GM12878 (cell line): ENCODE measurements around the gene CACNA2D1. TPM values are rescaled to one million over a fixed set of nuclear protein-coding genes. Genes with fewer than 3 reads are reported as not detected.

ENCODE experiments used
- ATAC-seq: fragments of 200-7000 bp; cut with Tn5 transposase; 3 replicates; pipeline ENCODE4 v1.9.1; 2020; ENCODE audit warnings: mild to moderate bottlenecking, moderate library complexity
- BruUV-seq: library from RNA; stranded (reverse); fragments of 400-500 nt; replicated peaks from 2 replicates; lab custom pipeline; 2021; lab: Mats Ljungman, UMichigan
- CTCF ChIA-PET: fragments of 300-600 bp; sonication (Branson Sonifier 250); formaldehyde crosslinking; extraction: SDS; loops from one replicate; lab custom pipeline; 2021; ENCODE audit warnings: inconsistent platforms; lab: Yijun Ruan, JAX
- POLR2A ChIA-PET: fragments of 350-600 bp; formaldehyde crosslinking; extraction: SDS; loops from one replicate; lab custom pipeline; 2021; ENCODE audit warnings: inconsistent platforms; lab: Charles Lee
- RAD21 ChIA-PET: fragments of 300-600 bp; sonication (Branson Sonifier 250); formaldehyde crosslinking; loops from one replicate; lab custom pipeline; 2023; ENCODE audit warnings: antibody characterized with exemption; ENCODE audit not compliant: unreplicated experiment; lab: Charles Lee
- SMC1A ChIA-PET: fragments of 300-600 bp; sonication (Branson Sonifier 250); formaldehyde crosslinking; loops from one replicate; lab custom pipeline; 2023; ENCODE audit not compliant: unreplicated experiment, uncharacterized antibody; lab: Charles Lee
- DNase-seq: peaks from one replicate; pipeline ENCODE4 v3.0.0-alpha.2; 2011; ENCODE audit warnings: low read depth, low spot score
- FAIRE-seq: peaks from 3 replicates; lab custom pipeline; 2011; peaks lifted over from hg19 to GRCh38; lab: Jason Lieb, UNC
- H2AFZ ChIP-seq: 2 replicates; pipeline ENCODE4 v1.6.0; 2011; ENCODE audit warnings: low read depth, low read length, control low read depth; ENCODE audit not compliant: control insufficient read depth
- H3K27ac ChIP-seq: 2 replicates; pipeline ENCODE4 v1.5.1; 2011; ENCODE audit warnings: control low read depth; ENCODE audit not compliant: control insufficient read depth, insufficient read depth
- H3K27me3 ChIP-seq, 2 experiments: replicated peaks in 1 of 2; 2 replicates each; pipeline versions ENCODE4 v1.6.0 to v1.6.1; 2011; ENCODE audit warnings: low read length in 1 of 2; ENCODE audit not compliant: control insufficient read depth in 2 of 2, insufficient read depth in 2 of 2
- H3K36me3 ChIP-seq, 2 experiments: 2 replicates each; pipeline ENCODE4 v1.5.1; 2011; ENCODE audit warnings: low read length in 1 of 2; ENCODE audit not compliant: control insufficient read depth in 2 of 2, insufficient read depth in 2 of 2
- H3K4me1 ChIP-seq: 2 replicates; pipeline ENCODE4 v1.6.1; 2011; ENCODE audit warnings: mild to moderate bottlenecking, low read length, moderate library complexity, mixed read lengths; ENCODE audit not compliant: control insufficient read depth, insufficient read depth
- H3K4me2 ChIP-seq: 2 replicates; pipeline ENCODE4 v1.6.0; 2011; ENCODE audit warnings: control low read depth; ENCODE audit not compliant: control insufficient read depth, insufficient read depth
- H3K4me3 ChIP-seq: fragments of 200-600 bp; sonication (generic); 2 replicates; pipeline ENCODE4 v1.5.1; 2016
- H3K79me2 ChIP-seq: 2 replicates; pipeline ENCODE4 v1.6.0; 2011; ENCODE audit warnings: low read length; ENCODE audit not compliant: control insufficient read depth, insufficient read depth
- H3K9ac ChIP-seq: 2 replicates; pipeline ENCODE4 v1.8.0; 2011; ENCODE audit warnings: low read length, control low read depth, mixed read lengths; ENCODE audit not compliant: control insufficient read depth, insufficient read depth
- H3K9me3 ChIP-seq: replicated peaks from 3 replicates; pipeline ENCODE4 v1.5.1; 2011; ENCODE audit warnings: mild to moderate bottlenecking, low read length; ENCODE audit not compliant: control insufficient read depth, insufficient read depth
- H4K20me1 ChIP-seq: 2 replicates; pipeline ENCODE4 v1.6.0; 2011; ENCODE audit not compliant: control insufficient read depth, insufficient read depth
- ATF7 ChIP-seq: fragments of 450-650 bp; IDR thresholded peaks from 2 replicates; pipeline ENCODE4 v1.6.1; 2016; ENCODE audit warnings: low read depth, mild to moderate bottlenecking
- CREM ChIP-seq: IDR thresholded peaks from 2 replicates; pipeline ENCODE4 v1.6.1; 2014; ENCODE audit warnings: antibody characterized with exemption, low read depth
- EZH2 ChIP-seq: IDR thresholded peaks from 2 replicates; pipeline ENCODE4 v1.6.1; 2012; ENCODE audit warnings: low read depth, mild to moderate bottlenecking, control low read depth, inconsistent platforms, low read length, borderline replicate concordance; ENCODE audit not compliant: control insufficient read depth
- GABPA ChIP-seq: IDR thresholded peaks from 2 replicates; pipeline ENCODE4 v1.6.1; 2014; ENCODE audit warnings: antibody characterized with exemption, low read depth, mild to moderate bottlenecking, inconsistent platforms
- JUND ChIP-seq: IDR thresholded peaks from 2 replicates; pipeline ENCODE4 v1.6.1; 2012; ENCODE audit warnings: low read depth, mild to moderate bottlenecking, low read length, improper control_type of control experiment, moderate library complexity
- MEF2B ChIP-seq: fragments of 450-650 bp; IDR thresholded peaks from 2 replicates; pipeline ENCODE4 v1.6.1; 2018; ENCODE audit warnings: mild to moderate bottlenecking, moderate library complexity; ENCODE audit not compliant: partially characterized antibody, poor library complexity, severe bottlenecking
- NBN ChIP-seq: fragments of 450-650 bp; IDR thresholded peaks from 2 replicates; pipeline ENCODE4 v1.6.1; 2016
- POLR2AphosphoS2 ChIP-seq: IDR thresholded peaks from 2 replicates; pipeline ENCODE4 v1.6.1; 2011; ENCODE audit warnings: low read depth, mild to moderate bottlenecking, low read length, improper control_type of control experiment, moderate library complexity
- RUNX3 ChIP-seq: IDR thresholded peaks from 2 replicates; pipeline ENCODE4 v1.6.1; 2012; ENCODE audit warnings: low read length, inconsistent platforms
- WGBS: methylation state at CpG from one replicate; pipeline ENCODE4 v1.1.6; 2016; ENCODE audit warnings: low lambda C conversion rate; ENCODE audit not compliant: insufficient replicate concordance, insufficient coverage; ENCODE audit errors: missing lambda C conversion rate; 5-methylcytosine and 5-hydroxymethylcytosine counted together
- in situ Hi-C: fragments of 300-500 bp; cut with MboI; formaldehyde crosslinking; loops from 9 replicates; pipeline ENCODE4 v1.14.3; 2018; ENCODE audit warnings: mixed read lengths
- intact Hi-C: fragments of 100-400 bp; cut with micrococcal nuclease; formaldehyde crosslinking; loops from one replicate; pipeline ENCODE4 v1.14.2; 2022; ENCODE audit not compliant: unreplicated experiment
- polyA plus RNA-seq, 11 experiments: library from polyadenylated mRNA; depleted of rRNA in 4 of 11; unstranded in 6 of 11; stranded (reverse) in 5 of 11; fragments of >200 nt; fragmentation: Nextera tagmentation in 4 of 11; fragmentation: Illumina TruSeq in 1 of 11; extraction: Ambion mirVana in 4 of 11; extraction: Trizol in 1 of 11; gene quantifications; 1 replicate in 1 of 11; 2 replicates in 10 of 11; pipeline versions ENCODE4 v1.2.1 to v1.2.3, GENCODE V29; 2011 to 2016; ENCODE audit warnings: inconsistent platforms in 2 of 11, missing spikeins in 2 of 11, low read depth in 1 of 11
- total RNA-seq, 4 experiments: library from RNA; depleted of rRNA in 3 of 4; stranded (reverse); fragments of >200 nt in 3 of 4; fragmentation: Illumina TruSeq in 1 of 4; extraction: Trizol in 1 of 4; gene quantifications; 2 replicates each; pipeline versions ENCODE4 v1.2.1 to v1.2.3, GENCODE V29; 2013 to 2021

Gene CACNA2D1
- total and polyA plus RNA-seq, 10 of the 15 experiments (the other 5 are each of a cell fraction or from before 2014, with no cell fraction given): 0.14 to 14.8 (median 0.97) TPM

GRCh38 chr7:82446897-82447296 lies 3.3 kb upstream of the CACNA2D1 start:
- Histone ChIP-seq H3K4me3 (no peak overlapping the region), H3K9me3 (no peaks in the 10 kb centered on the region), H3K9ac (no peak overlapping the region)
- intact Hi-C loops (loop anchor here (2.0 kb wide), 1 partner anchor 30 kb away; no protein-coding TSS in a partner anchor), in situ Hi-C loops (no loop called here)
- POLR2A ChIA-PET: no interaction called here
- TF ChIP-seq GABPA (no peak), ATF7 (0 out of 2 replicates have a peak, but pooled peaks have one; percentile 18)
- TF ChIP-seq, all 136 proteins: peak for 1
- ATAC-seq (0 out of 3 replicates have a peak, but pooled peaks have one; percentile 9), FAIRE-seq (no peak), DNase-seq (no peak)
- H3K4me1 ChIP-seq: no peaks in the 10 kb centered on the region
- H3K36me3 ChIP-seq: no peaks in the 10 kb centered on the region
- no peak overlapping the region for H3K4me2 ChIP-seq
- H2AFZ ChIP-seq: no peak overlapping the region
- H3K79me2 ChIP-seq: no peaks in the 10 kb centered on the region
- no peak overlapping the region for H3K27ac ChIP-seq
- H4K20me1 ChIP-seq: no peaks in the 10 kb centered on the region
- peaks cover 5 to 8% of the 10 kb centered on the region in 2 experiments for H3K27me3 ChIP-seq
- ChIA-PET CTCF (interaction anchor here (0.8 to 2.1 kb wide), 5 partner anchors 30 to 271 kb away, joined by 3 to 5 read pairs (median 3); no protein-coding TSS in a partner anchor), SMC1A (interaction anchor here (0.8 to 3.1 kb wide), 6 partner anchors 9 to 269 kb away, joined by 3 to 26 read pairs (median 4); no protein-coding TSS in a partner anchor), RAD21 (interaction anchor here (3.0 to 3.2 kb wide), 2 partner anchors 10 to 125 kb away, joined by 13 to 20 read pairs; no protein-coding TSS in a partner anchor)
- BruUV-seq: no TSS peak

- TF ChIP-seq POLR2AphosphoS2 (no peak), JUND (no peak), EZH2 (no peak), NBN (no peak), CREM (no peak), RUNX3 (no peak), MEF2B (no peak)
- intact Hi-C loops: no loop called here
- Histone ChIP-seq H3K79me2 (no peaks in the 10 kb centered on the region), H3K9ac (no peak overlapping the region), H3K36me3 (no peaks in the 10 kb centered on the region), H3K4me2 (no peak overlapping the region), H2AFZ (no peak overlapping the region), H3K27ac (no peak overlapping the region), H3K4me3 (no peak overlapping the region), H3K4me1 (no peaks in the 10 kb centered on the region), H4K20me1 (no peaks in the 10 kb centered on the region), H3K9me3 (no peaks in the 10 kb centered on the region), H3K27me3 (peaks cover 5 to 11% of the 10 kb centered on the region in 2 experiments)
- SMC1A ChIA-PET: interaction anchor here (0.5 to 3.1 kb wide), 32 partner anchors 9 to 941 kb away, joined by 3 to 26 read pairs (median 4); no protein-coding TSS in a partner anchor
- POLR2A ChIA-PET: interaction anchor here (0.6 kb wide), 1 partner anchor 127 kb away, joined by 3 read pairs; no protein-coding TSS in a partner anchor
- DNase-seq (no peak), FAIRE-seq (no peak), ATAC-seq (no peak)
- no TSS peak for BruUV-seq
- RAD21 ChIA-PET: interaction anchor here (0.8 to 3.2 kb wide), 20 partner anchors 8 to 280 kb away, joined by 3 to 20 read pairs (median 4); no protein-coding TSS in a partner anchor
- CTCF ChIA-PET: interaction anchor here (0.6 to 2.3 kb wide), 16 partner anchors 33 to 675 kb away, joined by 3 to 21 read pairs (median 4); partner anchors contain the start of gene HGF
- in situ Hi-C loops: no loop called here
- 36% methylated on average over 3 of the region's 3 CpGs for WGBS
Measured at GRCh38 chr7:82445271-82445670, 1.7 kb upstream of the CACNA2D1 start.
